ENCODE measurements around the gene TRAPPC5. TPM values are rescaled to one million over a fixed set of nuclear protein-coding genes. Genes with fewer than 3 reads are reported as not detected.

TRAPPC5 gene
- total RNA-seq, 4 donors from 2014 or later, result 59.9 to 114 (median 72.2) TPM

DNA sequence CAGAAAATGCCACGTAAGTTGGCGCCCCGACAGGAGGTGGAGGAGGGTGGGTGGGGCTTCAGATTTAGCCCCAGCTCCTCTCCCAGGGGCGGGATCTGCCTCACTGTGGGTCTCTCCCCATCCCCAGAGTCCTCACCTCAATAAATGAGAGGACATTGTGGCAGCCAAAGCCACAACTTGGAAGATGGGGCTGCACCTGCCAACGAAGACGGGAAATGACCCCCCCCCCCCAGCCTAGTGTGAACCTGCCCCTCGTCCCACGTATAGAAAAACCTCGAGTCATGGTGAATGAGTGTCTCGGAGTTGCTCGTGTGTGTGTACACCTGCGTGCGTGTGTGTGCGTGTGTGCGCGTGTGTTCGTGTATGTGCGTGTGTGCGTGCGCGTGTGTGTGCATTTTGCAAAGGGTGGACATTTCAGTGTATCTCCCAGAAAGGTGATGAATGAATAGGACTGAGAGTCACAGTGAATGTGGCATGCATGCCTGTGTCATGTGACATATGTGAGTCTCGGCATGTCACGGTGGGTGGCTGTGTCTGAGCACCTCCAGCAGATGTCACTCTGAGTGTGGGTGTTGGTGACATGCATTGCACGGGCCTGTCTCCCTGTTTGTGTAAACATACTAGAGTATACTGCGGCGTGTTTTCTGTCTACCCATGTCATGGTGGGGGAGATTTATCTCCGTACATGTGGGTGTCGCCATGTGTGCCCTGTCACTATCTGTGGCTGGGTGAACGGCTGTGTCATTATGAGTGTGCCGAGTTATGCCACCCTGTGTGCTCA is 1.5 kb upstream of the TRAPPC5 start:
- TF ChIP-seq, protein P1, sequence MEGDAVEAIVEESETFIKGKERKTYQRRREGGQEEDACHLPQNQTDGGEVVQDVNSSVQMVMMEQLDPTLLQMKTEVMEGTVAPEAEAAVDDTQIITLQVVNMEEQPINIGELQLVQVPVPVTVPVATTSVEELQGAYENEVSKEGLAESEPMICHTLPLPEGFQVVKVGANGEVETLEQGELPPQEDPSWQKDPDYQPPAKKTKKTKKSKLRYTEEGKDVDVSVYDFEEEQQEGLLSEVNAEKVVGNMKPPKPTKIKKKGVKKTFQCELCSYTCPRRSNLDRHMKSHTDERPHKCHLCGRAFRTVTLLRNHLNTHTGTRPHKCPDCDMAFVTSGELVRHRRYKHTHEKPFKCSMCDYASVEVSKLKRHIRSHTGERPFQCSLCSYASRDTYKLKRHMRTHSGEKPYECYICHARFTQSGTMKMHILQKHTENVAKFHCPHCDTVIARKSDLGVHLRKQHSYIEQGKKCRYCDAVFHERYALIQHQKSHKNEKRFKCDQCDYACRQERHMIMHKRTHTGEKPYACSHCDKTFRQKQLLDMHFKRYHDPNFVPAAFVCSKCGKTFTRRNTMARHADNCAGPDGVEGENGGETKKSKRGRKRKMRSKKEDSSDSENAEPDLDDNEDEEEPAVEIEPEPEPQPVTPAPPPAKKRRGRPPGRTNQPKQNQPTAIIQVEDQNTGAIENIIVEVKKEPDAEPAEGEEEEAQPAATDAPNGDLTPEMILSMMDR (IDR thresholded peaks at IDR 0.05; ENCODE audit: low read depth), result no peak

DNA sequence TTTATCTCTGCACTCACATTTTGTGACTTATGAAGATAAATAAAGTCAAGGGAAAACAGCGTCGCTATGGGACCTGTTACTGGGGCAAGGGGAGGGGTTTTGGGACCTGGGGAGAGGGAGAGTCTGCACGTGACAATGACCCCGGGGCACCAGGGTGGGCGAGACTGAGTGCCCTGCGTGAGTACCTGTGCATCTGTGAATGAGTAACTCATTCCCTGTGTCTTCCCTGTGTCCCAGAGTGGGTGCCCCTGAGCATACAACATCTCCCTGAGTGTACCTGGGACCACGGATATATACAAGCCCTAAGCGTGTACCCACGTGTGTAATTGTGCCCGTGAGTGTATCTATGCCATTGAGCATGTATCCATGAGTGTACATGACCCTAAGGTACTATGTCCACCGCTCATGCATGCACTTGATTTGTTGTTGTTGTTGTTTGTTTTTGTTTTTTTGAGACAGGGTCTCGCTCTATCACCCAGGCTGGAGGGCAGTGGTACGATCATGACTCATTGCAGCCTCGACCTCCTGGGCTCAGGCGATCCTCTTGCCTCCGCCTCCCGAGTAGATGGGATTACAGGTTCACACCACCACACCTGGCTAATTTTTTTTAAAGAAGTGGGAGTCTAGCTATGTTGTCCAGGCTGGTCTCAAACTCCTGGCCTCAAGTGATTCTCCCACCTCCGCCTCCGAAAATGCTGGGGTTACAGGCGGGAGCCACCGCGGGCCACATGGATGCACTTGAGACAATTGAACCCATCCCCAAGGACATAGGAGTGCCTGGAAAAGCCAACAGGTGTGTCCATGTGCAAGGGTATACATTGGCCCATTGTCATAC is 645 bp upstream of the TRAPPC5 start:
- TF ChIP-seq, protein P1 (IDR thresholded peaks at IDR 0.05; ENCODE audit: low read depth), result no peak

DNA sequence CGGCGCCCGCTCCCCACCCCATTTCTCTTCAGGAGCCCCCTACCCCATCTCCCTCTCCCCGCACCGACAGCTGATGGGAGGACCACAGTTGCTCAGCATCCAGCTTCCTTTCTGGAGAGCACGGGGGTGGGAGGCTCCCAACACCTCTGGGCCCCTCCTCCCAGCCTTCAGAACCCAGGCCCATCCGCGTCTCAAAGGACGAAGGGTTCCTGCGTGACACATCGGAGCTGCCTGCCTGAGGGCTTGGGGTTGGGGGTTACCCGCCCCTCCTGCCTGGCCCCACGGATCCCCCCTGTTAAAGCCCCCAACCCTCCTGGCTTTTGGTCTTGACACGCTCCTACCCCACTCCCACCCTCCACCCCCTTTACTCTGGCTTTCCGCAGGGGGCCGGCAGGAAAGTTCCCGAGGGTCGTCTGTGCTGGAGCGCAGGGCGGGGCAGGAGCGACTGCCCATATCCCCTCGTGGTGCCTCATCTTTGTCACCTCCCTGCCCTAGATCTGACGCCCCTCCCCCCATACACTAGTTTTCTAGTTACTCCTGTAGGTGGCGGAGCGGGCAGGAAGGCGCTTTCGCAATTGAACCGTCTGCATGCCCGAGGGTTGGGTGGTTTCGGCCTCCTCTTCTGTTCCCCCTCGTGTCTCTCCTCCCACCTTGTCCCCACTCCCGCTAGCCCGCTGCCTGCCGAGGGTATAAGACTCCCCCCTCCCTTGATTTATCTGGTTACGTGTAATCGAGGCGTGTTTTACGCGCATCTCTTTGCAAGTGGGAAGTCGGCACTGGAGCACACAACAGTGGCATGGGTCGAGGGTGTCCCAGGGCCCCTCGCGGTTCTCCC is 924 bp downstream of the TRAPPC5 start:
- TF ChIP-seq, protein P1 (IDR thresholded peaks at IDR 0.05; ENCODE audit: low read depth), result no peak

DNA sequence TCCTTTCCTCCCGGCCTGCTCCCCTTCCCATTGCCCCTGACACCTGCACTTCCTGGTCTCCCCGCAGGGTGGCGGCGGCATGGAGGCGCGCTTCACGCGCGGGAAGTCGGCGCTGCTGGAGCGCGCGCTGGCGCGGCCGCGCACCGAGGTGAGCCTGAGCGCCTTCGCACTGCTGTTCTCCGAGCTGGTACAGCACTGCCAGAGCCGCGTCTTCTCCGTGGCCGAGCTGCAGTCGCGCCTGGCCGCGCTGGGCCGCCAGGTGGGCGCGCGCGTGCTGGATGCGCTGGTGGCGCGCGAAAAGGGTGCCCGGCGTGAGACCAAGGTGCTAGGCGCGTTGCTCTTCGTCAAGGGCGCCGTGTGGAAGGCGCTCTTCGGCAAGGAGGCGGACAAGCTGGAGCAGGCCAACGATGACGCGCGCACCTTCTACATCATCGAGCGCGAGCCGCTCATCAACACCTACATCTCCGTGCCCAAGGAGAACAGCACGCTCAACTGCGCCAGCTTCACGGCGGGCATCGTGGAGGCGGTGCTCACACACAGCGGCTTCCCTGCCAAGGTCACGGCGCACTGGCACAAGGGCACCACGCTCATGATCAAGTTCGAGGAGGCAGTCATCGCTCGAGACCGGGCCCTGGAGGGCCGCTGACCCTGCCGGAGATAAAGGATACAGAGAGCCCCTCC is 1.7 kb downstream of the TRAPPC5 start:
- TF ChIP-seq, protein P1 (IDR thresholded peaks at IDR 0.05; ENCODE audit: low read depth), result no peak

DNA sequence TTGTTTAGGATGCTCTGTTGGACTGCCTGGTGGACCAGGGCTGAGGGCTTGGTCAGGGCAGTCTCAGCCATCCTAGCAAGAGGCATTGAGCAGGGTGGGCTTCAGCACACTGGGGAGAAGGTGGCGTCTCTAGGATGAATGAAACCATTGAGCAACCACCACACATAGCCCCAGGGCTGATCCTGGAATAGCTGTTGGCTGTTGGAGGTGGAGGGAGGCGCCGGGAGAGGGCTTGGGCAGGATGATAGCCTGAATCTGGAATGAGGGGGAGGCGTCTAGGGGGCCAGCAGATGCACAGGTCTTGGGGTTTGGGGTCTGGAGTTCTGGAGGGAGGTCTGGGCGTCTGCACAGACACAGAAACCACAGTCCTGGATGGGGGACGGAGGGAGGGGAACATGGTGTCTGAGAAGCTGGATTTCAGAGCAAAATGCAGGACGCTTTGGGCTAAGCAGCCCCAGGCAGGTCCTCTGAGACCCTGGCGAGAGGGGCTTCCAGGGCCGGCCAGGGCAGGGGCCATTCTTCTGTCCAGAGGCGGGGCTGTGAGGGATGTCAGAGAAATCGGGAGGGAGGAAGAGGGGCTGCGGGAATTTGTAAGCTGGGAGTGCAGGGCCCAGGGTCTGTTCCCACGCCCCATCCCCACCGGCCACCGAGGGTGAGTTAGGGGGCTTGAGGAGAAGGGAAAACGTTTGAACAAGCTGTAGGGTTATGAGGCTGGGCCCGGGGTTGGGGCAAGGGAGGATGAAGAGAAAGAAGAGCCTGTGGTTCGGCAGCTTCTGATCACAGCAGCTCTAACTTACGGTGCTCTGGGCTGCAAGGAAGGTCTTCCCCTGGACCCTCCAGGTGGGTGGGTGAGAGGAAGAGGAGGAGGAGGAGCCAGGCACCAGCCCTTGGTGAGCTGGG is 5.2 kb downstream of the TRAPPC5 start:
- TF ChIP-seq, protein P1 (IDR thresholded peaks at IDR 0.05; ENCODE audit: low read depth), result no peak

DNA sequence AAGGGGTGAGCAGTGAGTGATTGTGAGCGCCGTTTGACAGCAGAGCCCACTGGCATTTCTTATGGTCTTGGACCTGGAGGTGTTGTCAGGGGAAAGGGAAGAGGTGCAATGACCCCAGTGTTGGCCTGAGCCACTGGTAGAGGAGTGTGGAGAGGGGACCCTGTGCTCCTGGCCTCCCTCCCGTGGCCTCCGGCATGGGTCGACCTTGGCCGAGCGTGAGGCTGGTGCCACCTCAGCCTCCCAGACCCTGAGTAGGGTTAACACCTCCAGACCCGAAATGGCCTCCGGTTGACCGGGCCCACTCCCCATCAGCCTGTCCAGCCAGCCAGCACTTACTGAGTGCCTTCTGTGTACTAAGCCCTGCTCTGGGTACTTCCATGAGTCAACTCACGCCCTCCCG is 6.5 kb downstream of the TRAPPC5 start:
- TF ChIP-seq, protein P1 (IDR thresholded peaks at IDR 0.05; ENCODE audit: low read depth), result no peak

Data from subcutaneous adipose tissue (tissue), 4 donors.